ENCODE measurements around the gene MRPS14.

DNA sequence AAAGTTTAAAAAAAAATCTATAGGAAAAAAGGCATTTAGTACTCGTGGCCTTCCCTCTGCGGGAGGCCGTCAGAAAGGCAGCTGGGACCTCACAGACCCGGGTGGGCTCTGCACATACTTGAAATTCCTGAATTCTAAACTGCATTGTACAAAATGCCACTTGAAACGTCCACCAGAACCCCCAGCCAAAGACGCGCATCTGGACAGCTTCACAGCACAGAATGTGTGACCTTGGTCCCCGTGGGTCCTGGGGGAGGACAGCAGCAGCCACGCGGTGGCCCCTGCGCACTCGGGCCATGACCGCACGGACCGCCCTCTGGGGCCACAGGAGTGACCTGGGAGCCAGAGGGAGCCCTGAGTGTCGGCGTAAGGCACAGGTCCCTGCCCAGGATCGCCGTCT is 20.6 kb upstream of the MRPS14 start:
- no peak for TF ChIP-seq CTCF (IDR thresholded peaks at IDR 0.05 in 4 of 5, conservative IDR thresholded peaks at IDR 0.05 in 1 of 5)
- no peak for TF ChIP-seq POLR2A (IDR thresholded peaks at IDR 0.05)

Data from gastrocnemius medialis (tissue), 4 donors.